ENCODE data around the gene SNX33. TPM values are rescaled to one million over a fixed set of nuclear protein-coding genes. Genes with fewer than 3 reads are reported as not detected.

SNX33 gene
- total RNA-seq, 1 donor from 2014 or later = 11.4 TPM

DNA sequence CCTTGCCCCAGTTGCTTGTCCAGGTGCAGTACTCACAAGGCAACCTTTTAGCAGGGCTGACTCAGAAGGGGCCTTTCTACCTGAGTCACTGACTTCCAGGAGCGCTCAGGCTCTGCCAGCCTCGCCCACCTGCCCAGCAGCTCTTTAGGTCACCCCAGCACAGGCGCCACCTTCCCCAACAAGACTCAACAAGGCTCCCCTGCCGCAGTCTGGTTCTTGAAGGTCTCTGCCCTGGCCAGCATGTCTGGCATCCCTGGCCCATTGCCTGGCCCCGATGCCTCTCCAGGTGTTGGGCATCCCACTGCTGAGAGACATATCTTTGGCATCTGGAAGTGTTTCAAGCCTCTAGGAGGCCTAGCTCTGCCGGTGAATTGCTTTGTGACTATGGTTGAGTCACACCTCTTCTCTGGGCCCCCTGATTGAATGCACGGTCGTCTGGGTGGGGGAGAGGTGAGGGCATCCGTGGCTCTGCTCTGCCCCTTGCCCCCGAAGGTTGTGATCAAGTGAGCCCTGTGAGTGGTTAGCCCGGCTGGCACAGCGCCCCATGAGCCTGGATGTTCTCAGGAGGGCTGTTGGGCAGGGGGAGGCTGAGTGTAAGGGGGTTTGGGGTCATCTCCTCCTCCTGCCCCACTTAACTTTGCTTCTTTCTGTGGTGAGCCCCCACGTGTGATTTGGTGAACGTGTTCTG is 21.6 kb downstream of the SNX33 start:
- Histone ChIP-seq H3K27ac (replicated peaks) (no peak overlapping the region), H3K4me1 (peaks cover 67% of the 10 kb centered on the region)

GRCh38 chr15:75669879-75670212 is 22.1 kb downstream of the SNX33 start:
- peaks cover 72% of the 10 kb centered on the region for H3K4me1 ChIP-seq
- intact Hi-C loops (cut with micrococcal nuclease) = no loop called here
- no peak for DNase-seq

More for the DNA sequence above, 21.6 kb downstream of the SNX33 start:
- Histone ChIP-seq H3K9me3 (replicated peaks) (no peaks in the 10 kb centered on the region), H3K27me3 (ENCODE audit: low read depth) (no peaks in the 10 kb centered on the region), H3K36me3 (no peaks in the 10 kb centered on the region), H3K4me3 (no peak overlapping the region)
- intact Hi-C loops (cut with micrococcal nuclease) = no loop called here
- TF ChIP-seq, protein P1, sequence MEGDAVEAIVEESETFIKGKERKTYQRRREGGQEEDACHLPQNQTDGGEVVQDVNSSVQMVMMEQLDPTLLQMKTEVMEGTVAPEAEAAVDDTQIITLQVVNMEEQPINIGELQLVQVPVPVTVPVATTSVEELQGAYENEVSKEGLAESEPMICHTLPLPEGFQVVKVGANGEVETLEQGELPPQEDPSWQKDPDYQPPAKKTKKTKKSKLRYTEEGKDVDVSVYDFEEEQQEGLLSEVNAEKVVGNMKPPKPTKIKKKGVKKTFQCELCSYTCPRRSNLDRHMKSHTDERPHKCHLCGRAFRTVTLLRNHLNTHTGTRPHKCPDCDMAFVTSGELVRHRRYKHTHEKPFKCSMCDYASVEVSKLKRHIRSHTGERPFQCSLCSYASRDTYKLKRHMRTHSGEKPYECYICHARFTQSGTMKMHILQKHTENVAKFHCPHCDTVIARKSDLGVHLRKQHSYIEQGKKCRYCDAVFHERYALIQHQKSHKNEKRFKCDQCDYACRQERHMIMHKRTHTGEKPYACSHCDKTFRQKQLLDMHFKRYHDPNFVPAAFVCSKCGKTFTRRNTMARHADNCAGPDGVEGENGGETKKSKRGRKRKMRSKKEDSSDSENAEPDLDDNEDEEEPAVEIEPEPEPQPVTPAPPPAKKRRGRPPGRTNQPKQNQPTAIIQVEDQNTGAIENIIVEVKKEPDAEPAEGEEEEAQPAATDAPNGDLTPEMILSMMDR (IDR thresholded peaks at IDR 0.05; ENCODE audit: borderline replicate concordance) = no peak
- no peak for DNase-seq

DNA sequence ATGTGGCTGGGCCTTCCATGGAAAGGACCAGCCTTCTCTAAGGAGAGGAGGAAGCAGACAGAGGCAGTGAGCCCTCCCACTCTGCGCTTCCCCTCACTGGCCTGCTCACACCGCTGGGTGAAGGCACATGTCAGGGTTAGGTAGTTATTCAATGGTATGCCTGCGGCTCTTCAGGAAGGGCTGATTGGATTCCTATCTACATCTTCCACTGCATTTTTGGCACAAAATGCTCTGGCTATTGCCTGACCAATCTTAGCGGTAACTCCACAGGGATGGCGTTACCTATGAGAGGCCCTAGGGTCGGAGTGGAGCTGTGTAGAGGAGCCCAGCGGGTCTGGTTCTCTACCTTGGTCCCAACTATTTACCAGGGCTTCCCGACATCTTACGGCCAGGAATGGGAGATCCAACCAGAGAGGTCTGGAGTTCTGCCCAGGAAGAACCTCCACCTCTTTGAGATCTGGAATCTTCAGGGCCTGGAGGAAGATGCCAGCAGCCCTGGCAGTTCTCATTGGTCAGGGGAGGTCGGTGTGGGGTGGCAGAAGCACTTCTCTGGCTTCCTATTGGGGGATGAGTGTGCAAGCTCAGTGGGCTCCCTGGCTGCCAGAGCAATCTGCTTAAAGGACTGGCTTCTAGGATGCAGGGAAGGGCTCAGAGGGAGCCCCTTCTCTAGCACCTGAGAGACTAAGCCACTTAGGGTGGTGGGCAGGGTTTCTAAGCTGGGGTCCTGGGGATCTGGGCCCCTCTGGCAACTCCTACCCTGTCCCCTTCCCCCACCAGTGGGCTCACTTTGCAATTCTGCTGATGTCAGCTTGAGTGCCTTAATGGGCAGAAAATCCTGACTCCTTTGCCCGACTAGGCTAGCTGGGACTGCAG is 24.3 kb downstream of the SNX33 start:
- no peaks in the 10 kb centered on the region for H3K9me3 ChIP-seq (replicated peaks)
- intact Hi-C loops (cut with micrococcal nuclease) = no loop called here

More at GRCh38 chr15:75669879-75670212, 22.1 kb downstream of the SNX33 start:
- no peaks in the 10 kb centered on the region for H3K27me3 ChIP-seq (ENCODE audit: low read depth)
- H3K9me3 ChIP-seq (replicated peaks) = no peaks in the 10 kb centered on the region
- TF ChIP-seq, protein P1 (IDR thresholded peaks at IDR 0.05; ENCODE audit: borderline replicate concordance) = no peak
- peak overlapping the region; percentile 81 for H3K27ac ChIP-seq (replicated peaks)
- no peaks in the 10 kb centered on the region for H3K36me3 ChIP-seq
- no peak overlapping the region for H3K4me3 ChIP-seq

GRCh38 chr15:75672646-75673425 is 25.1 kb downstream of the SNX33 start:
- intact Hi-C loops (cut with micrococcal nuclease) = no loop called here
- H3K4me1 ChIP-seq = peaks cover 79% of the 10 kb centered on the region
- peak overlapping the region; percentile 81 for H3K27ac ChIP-seq (replicated peaks)
- H3K27me3 ChIP-seq (ENCODE audit: low read depth) = no peaks in the 10 kb centered on the region
- peaks cover 5% of the 10 kb centered on the region for H3K36me3 ChIP-seq
- peak; percentile 53 for DNase-seq
- H3K4me3 ChIP-seq = peak overlapping the region; percentile 35
- no peaks in the 10 kb centered on the region for H3K9me3 ChIP-seq (replicated peaks)
- TF ChIP-seq, protein P1 (IDR thresholded peaks at IDR 0.05; ENCODE audit: borderline replicate concordance) = no peak

More for the DNA sequence above, 24.3 kb downstream of the SNX33 start:
- H3K27ac ChIP-seq (replicated peaks) = peak overlapping the region; percentile 81
- H3K36me3 ChIP-seq = peaks cover 5% of the 10 kb centered on the region
- TF ChIP-seq, protein P1 (IDR thresholded peaks at IDR 0.05; ENCODE audit: borderline replicate concordance) = no peak
- DNase-seq = no peak
- H3K4me1 ChIP-seq = peaks cover 82% of the 10 kb centered on the region
- H3K4me3 ChIP-seq = no peak overlapping the region
- H3K27me3 ChIP-seq (ENCODE audit: low read depth) = no peaks in the 10 kb centered on the region

All from left ventricle myocardium inferior (tissue), 1 donor.